ENCODE results near the gene GFER. TPM values are rescaled to one million over a fixed set of nuclear protein-coding genes. Genes with fewer than 3 reads are reported as not detected.

The GFER gene
- total and polyA plus RNA-seq, 10 of the 15 experiments (the other 5 are each of a cell fraction or from before 2014, with no cell fraction given), result 2.4 to 57.7 (median 31.3) TPM

GRCh38 chr16:1991948-1992703, 8.1 kb downstream of the GFER start (continued):
- TF ChIP-seq SKIL (IDR thresholded peaks at IDR 0.05; ENCODE audit: low read depth, poor library complexity, severe bottlenecking) (no peak), KDM1A (IDR thresholded peaks at IDR 0.05; ENCODE audit: borderline replicate concordance) (no peak), BCL11A (IDR thresholded peaks at IDR 0.05; ENCODE audit: low read depth, low read length) (no peak), CBX5 (IDR thresholded peaks at IDR 0.05; ENCODE audit: low read depth) (no peak), MAX (IDR thresholded peaks at IDR 0.05; ENCODE audit: low read depth, low read length) (peak; percentile 75), USF2 (IDR thresholded peaks at IDR 0.05; ENCODE audit: borderline replicate concordance, low read depth, low read length) (no peak), POU2F2 (IDR thresholded peaks at IDR 0.05; ENCODE audit: borderline replicate concordance, low read depth, low read length) (no peak; the same call in 2 of the 3 replicates), POLR2A (IDR thresholded peaks at IDR 0.05; ENCODE audit: low read depth, low read length) (peak; percentile 84), YY1 (IDR thresholded peaks at IDR 0.05; ENCODE audit: low read depth, low read length) (0 out of 2 replicates have a peak, but pooled peaks have one; percentile 6), EZH2 (IDR thresholded peaks at IDR 0.05; ENCODE audit: borderline replicate concordance, control insufficient read depth, low read depth, low read length) (no peak), WRNIP1 (IDR thresholded peaks at IDR 0.05; ENCODE audit: borderline replicate concordance, low read depth, low read length) (no peak), NBN (IDR thresholded peaks at IDR 0.05) (no peak), IKZF1 (conservative IDR thresholded peaks at IDR 0.05) (no peak; the same call in none of the 2 replicates), NKRF (conservative IDR thresholded peaks at IDR 0.05) (peak; percentile 13; the same call in 1 of the 2 replicates), DPF2 (IDR thresholded peaks at IDR 0.05) (peak; percentile 20; the same call in 1 of the 2 replicates), RAD51 (IDR thresholded peaks at IDR 0.05) (no peak), RCOR1 (conservative IDR thresholded peaks at IDR 0.05; ENCODE audit: low read depth, low read length) (no peak), KAT2A (conservative IDR thresholded peaks at IDR 0.05; ENCODE audit: control insufficient read depth, low read depth, low read length) (no peak), YBX1 (IDR thresholded peaks at IDR 0.05) (no peak), CHD2 (IDR thresholded peaks at IDR 0.05; ENCODE audit: borderline replicate concordance, low read depth, low read length) (no peak), SIN3A (IDR thresholded peaks at IDR 0.05; ENCODE audit: low read depth, low read length) (no peak), SMAD1 (IDR thresholded peaks at IDR 0.05; ENCODE audit: low read depth, partially characterized antibody) (no peak), CTCF (IDR thresholded peaks at IDR 0.05 in 2 of 3, conservative IDR thresholded peaks at IDR 0.05 in 1 of 3; ENCODE audit: control insufficient read depth in 2 of 3, extremely low read depth in 1 of 3, insufficient read depth in 1 of 3, low read depth in 3 of 3, low read length in 3 of 3) (no peak), ZNF207 (IDR thresholded peaks at IDR 0.05; ENCODE audit: borderline replicate concordance) (0 out of 2 replicates have a peak, but pooled peaks have one; percentile 54)
